GM08714 (cell line): ENCODE data around the gene PROC.

Source experiments
- H3K4me3 ChIP-seq: fragments of 200-500 bp; sonication (Bioruptor generic); 2 replicates; pipeline ENCODE4 v1.5.1; 2014; ENCODE audit warnings: mild to moderate bottlenecking, low read length, inconsistent platforms
- ZNF274 ChIP-seq: IDR thresholded peaks from 2 replicates; pipeline ENCODE4 v1.6.1; 2012; ENCODE audit warnings: mild to moderate bottlenecking, low read depth, low read length

PROC gene

GRCh38 chr2:127418300-127419111 lies at the start of gene PROC:
Gene PROC (plus strand): TSS chr2:127418427. CDS start chr2:127419943, 1,516 bp downstream.
- TF ChIP-seq ZNF274, result no peak
- H3K4me3 ChIP-seq, result no peak within 1 kb of the TSS

- no peak overlapping the region for H3K4me3 ChIP-seq
- TF ChIP-seq ZNF274, result no peak
Measured at GRCh38 chr2:127370010-127370409, 48.2 kb upstream of the PROC start.

GRCh38 chr2:127371037-127371436 lies 47.2 kb upstream of the PROC start:
- H3K4me3 ChIP-seq, result no peak overlapping the region
- no peak for TF ChIP-seq ZNF274

GRCh38 chr2:127373362-127374083 lies 44.7 kb upstream of the PROC start:
- no peak overlapping the region for H3K4me3 ChIP-seq
- no peak for TF ChIP-seq ZNF274

GRCh38 chr2:127376257-127376656 lies 42.0 kb upstream of the PROC start:
- TF ChIP-seq ZNF274, result no peak

GRCh38 chr2:127377262-127377661 lies 41.0 kb upstream of the PROC start:
- no peak overlapping the region for H3K4me3 ChIP-seq
- TF ChIP-seq ZNF274, result no peak

More at GRCh38 chr2:127376257-127376656, 42.0 kb upstream of the PROC start:
- no peak overlapping the region for H3K4me3 ChIP-seq

- TF ChIP-seq ZNF274, result no peak
- no peak overlapping the region for H3K4me3 ChIP-seq
Measured at GRCh38 chr2:127378720-127379119, 39.5 kb upstream of the PROC start.

GRCh38 chr2:127379712-127380355 lies 38.4 kb upstream of the PROC start:
- no peak overlapping the region for H3K4me3 ChIP-seq
- no peak for TF ChIP-seq ZNF274

GRCh38 chr2:127381762-127382161 lies 36.5 kb upstream of the PROC start:
- TF ChIP-seq ZNF274, result no peak
- H3K4me3 ChIP-seq, result no peak overlapping the region

DNA sequence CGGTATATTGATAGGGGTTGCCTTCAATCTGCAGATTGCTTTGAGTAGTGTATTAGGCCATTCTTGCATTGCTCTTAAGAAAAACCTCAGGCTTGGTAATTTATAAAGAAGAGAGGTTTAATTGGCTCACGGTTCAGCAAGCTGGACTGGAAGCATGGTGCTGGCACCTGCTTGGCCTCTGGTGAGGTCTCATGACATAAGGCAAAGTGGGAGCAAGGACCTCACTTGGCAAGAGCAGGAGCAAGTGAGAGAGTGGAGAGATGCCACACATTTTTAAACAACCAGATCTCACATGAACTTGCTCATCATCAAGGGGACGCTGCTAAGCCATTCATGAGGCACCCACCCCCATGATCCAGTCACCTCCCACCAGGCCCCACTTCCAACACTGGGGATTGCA lies 35.4 kb upstream of the PROC start:
- no peak for TF ChIP-seq ZNF274
- no peak overlapping the region for H3K4me3 ChIP-seq

- no peak for TF ChIP-seq ZNF274
Measured at GRCh38 chr2:127384529-127384928, 33.7 kb upstream of the PROC start.

DNA sequence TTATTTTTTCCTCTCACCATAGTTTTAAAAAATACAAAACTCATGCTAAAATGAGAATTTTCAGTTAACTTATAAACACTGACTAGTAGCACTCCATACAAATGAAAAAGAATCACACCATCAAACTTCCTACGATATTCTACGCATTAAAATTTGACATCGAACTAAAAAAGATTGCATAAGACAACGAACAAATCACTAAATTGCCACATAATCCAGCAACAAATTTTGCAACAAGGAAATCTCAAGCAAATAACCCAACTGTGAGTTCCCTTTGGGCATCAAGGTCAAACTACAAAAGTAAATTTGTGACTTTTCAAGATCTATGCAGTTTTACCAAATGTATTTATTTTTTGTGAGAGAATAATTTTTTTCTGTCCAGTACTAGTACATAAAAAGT lies 32.0 kb upstream of the PROC start:
- TF ChIP-seq ZNF274, result no peak
- H3K4me3 ChIP-seq, result peak overlapping the region; percentile 91; the same call in 1 of the 2 replicates

More at GRCh38 chr2:127384529-127384928, 33.7 kb upstream of the PROC start:
- H3K4me3 ChIP-seq, result no peak overlapping the region

DNA sequence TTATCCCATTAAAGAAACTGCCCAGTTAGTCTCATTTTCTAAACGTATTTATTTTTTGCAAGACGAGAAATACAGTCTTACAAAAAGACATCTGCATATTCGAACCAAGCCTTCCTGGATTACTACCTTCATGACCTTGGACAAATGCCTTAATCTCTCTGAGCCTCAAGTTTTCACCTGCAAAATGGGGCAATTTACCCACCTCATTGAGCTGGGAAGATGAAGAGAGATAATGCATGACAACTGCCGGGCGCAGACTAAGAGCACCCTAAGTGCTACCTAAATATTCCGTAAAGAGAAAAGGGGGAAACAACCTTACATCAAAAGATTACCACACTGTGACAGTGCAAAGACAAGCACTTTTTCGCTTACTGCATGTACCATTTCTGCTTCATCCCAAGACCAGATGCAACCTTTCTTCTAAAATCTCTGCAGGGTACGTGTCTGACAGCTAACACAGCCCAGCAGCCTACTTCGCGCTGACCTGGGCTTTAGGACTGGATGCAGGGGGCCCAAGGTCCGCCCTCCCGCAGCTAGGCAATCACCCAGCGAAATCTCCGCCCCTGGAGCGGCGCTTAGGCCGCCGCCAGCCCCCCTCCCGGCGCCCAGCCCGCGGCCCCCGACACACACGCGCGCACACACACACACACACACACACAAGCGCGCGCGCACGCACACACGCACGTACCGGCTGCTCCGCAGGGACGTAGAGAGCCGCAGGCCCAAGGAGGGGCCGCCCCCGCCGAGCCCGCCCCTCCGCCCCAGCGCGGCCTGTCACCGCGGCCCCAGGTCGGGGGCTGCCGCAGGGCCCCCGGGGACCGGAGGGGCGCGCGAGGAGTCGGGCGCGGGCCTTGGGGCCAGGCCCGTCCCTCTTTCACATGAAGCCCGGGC lies 31.2 kb upstream of the PROC start:
- no peak for TF ChIP-seq ZNF274
- peak overlapping the region; percentile 91 for H3K4me3 ChIP-seq
